Epithelial cell of proximal tubule (primary cell): ENCODE results near the gene DEFB129. TPM values are rescaled to one million over a fixed set of nuclear protein-coding genes. Genes with fewer than 3 reads are reported as not detected.

ENCODE experiments used
- DNase-seq: peaks from one replicate; pipeline ENCODE4 v3.0.0-alpha.2; 2011; ENCODE audit warnings: low read depth
- H3K4me3 ChIP-seq: 2 replicates; pipeline ENCODE4 v1.5.1; 2011; ENCODE audit warnings: low read depth, mild to moderate bottlenecking, low read length
- CTCF ChIP-seq: conservative IDR thresholded peaks from 2 replicates; pipeline ENCODE4 v1.5.1; 2012; ENCODE audit warnings: low read depth, mild to moderate bottlenecking, low read length
- total RNA-seq: library from RNA; depleted of rRNA; stranded (reverse); fragments of >200 nt; gene quantifications from 2 replicates; pipeline ENCODE4 v1.2.3, GENCODE V29; 2015

Gene DEFB129
- total RNA-seq, 1 donor from 2014 or later = not detected

GRCh38 chr20:276620-277495, 49.8 kb downstream of the DEFB129 start:
- DNase-seq = no peak
- no peak for TF ChIP-seq CTCF

GRCh38 chr20:277496-277781, 50.4 kb downstream of the DEFB129 start:
- H3K4me3 ChIP-seq = no peak overlapping the region
- no peak for DNase-seq
- TF ChIP-seq CTCF = no peak

More at GRCh38 chr20:276620-277495, 49.8 kb downstream of the DEFB129 start:
- no peak overlapping the region for H3K4me3 ChIP-seq

- no peak overlapping the region for H3K4me3 ChIP-seq
- TF ChIP-seq CTCF = no peak
- DNase-seq = no peak
Measured at GRCh38 chr20:278181-278580, 51.1 kb downstream of the DEFB129 start.

- no peak for TF ChIP-seq CTCF
- H3K4me3 ChIP-seq = no peak overlapping the region
- DNase-seq = no peak
Measured at GRCh38 chr20:278607-279571, 51.8 kb downstream of the DEFB129 start.

Other genes starting within 250 kb of the DEFB129 start
- gene DEFB125, start 139.6 kb upstream of the DEFB129 start, total RNA-seq = not detected in 2 replicates
- gene DEFB126, start 84.7 kb upstream of the DEFB129 start, total RNA-seq = not detected in 2 replicates
- not detected in 2 replicates for gene DEFB127, start 69.8 kb upstream of the DEFB129 start, total RNA-seq
- gene DEFB128, start 37.5 kb upstream of the DEFB129 start, total RNA-seq = not detected in 2 replicates
- not detected in 2 replicates for gene DEFB132, start 30.5 kb downstream of the DEFB129 start, total RNA-seq
- 1.7 and 3.9 TPM in 2 replicates for gene C20orf96, start 63.5 kb downstream of the DEFB129 start, total RNA-seq
- 12.4 and 20.3 TPM in 2 replicates for gene ZCCHC3, start 70.3 kb downstream of the DEFB129 start, total RNA-seq
- 7.9 and 10.1 TPM in 2 replicates for gene SOX12, start 98.3 kb downstream of the DEFB129 start, total RNA-seq
- 49.1 and 52.4 TPM in 2 replicates for gene NRSN2, start 119.9 kb downstream of the DEFB129 start, total RNA-seq
- 78.8 and 112 TPM in 2 replicates for gene TRIB3, start 153.5 kb downstream of the DEFB129 start, total RNA-seq
- gene RBCK1, start 181.0 kb downstream of the DEFB129 start, total RNA-seq = 106 and 133 TPM in 2 replicates
- 16.4 and 18.2 TPM in 2 replicates for gene TBC1D20, start 235.3 kb downstream of the DEFB129 start, total RNA-seq